K562 (cell line): ENCODE results near the gene NELL1. TPM values are rescaled to one million over a fixed set of nuclear protein-coding genes. Genes with fewer than 3 reads are reported as not detected.
A peak's percentile ranks its signal among the peaks of the same experiment; 100 is the strongest.

Experiments used
- ATAC-seq: fragments of 200-7000 bp; cut with Tn5 transposase; 3 replicates; pipeline ENCODE4 v1.9.1; 2020; ENCODE audit warnings: moderate library complexity
- BruUV-seq: library from RNA; stranded (reverse); fragments of 400-500 nt; replicated peaks from 2 replicates; lab custom pipeline; 2021; lab: Mats Ljungman, UMichigan
- CTCF ChIA-PET: fragments of 300-600 bp; formaldehyde crosslinking; extraction: SDS; loops from one replicate; lab custom pipeline; 2021; ENCODE audit warnings: low intra/inter-chr PET ratio; lab: Yijun Ruan, JAX
- POLR2A ChIA-PET: fragments of 300-600, 350-650 bp; sonication (Branson Sonifier 250); formaldehyde crosslinking; extraction: SDS; loops from one replicate; lab custom pipeline; 2021; ENCODE audit warnings: antibody characterized with exemption, inconsistent platforms; lab: Yijun Ruan, JAX
- DNase-seq, 4 experiments: peaks; one replicate each; pipeline versions ENCODE4 v3.0.0 to v3.0.0-alpha.2; 2011 to 2018; ENCODE audit warnings: low spot score in 3 of 4, mixed read lengths in 3 of 4; ENCODE audit errors: extremely low read depth in 1 of 4
- FAIRE-seq: peaks from 2 replicates; lab custom pipeline; 2011; peaks lifted over from hg19 to GRCh38; lab: Jason Lieb, UNC
- H2AFZ ChIP-seq: 2 replicates; pipeline ENCODE4 v1.6.0; 2011; ENCODE audit warnings: low read depth, low read length, control low read depth, inconsistent platforms
- H3K27ac ChIP-seq: fragments of 200-600 bp; 3 replicates; pipeline ENCODE4 v1.8.0; 2011; ENCODE audit warnings: low read depth, mild to moderate bottlenecking, control low read depth, inconsistent platforms, low read length, moderate library complexity, mixed read lengths; ENCODE audit errors: extremely low read depth
- H3K27me3 ChIP-seq, 2 experiments: fragments of 300-600 bp in 1 of 2; 2 replicates in 1 of 2; 3 replicates in 1 of 2; pipeline versions ENCODE4 v1.6.0 to v1.8.0; 2011; ENCODE audit warnings: inconsistent platforms in 2 of 2, low read length in 2 of 2, mild to moderate bottlenecking in 1 of 2, mixed read lengths in 1 of 2, moderate library complexity in 1 of 2; ENCODE audit not compliant: control insufficient read depth in 2 of 2, insufficient read depth in 2 of 2
- H3K36me3 ChIP-seq: fragments of 300-600 bp; 3 replicates; pipeline ENCODE4 v1.8.0; 2011; ENCODE audit warnings: mild to moderate bottlenecking, low read length, inconsistent platforms; ENCODE audit not compliant: control insufficient read depth, insufficient read depth
- H3K4me1 ChIP-seq, 2 experiments: fragments of 200-600 bp in 1 of 2; replicated peaks in 1 of 2; 2 replicates in 1 of 2; 3 replicates in 1 of 2; pipeline versions ENCODE4 v1.5.1 to v1.8.0; 2011; ENCODE audit warnings: inconsistent platforms in 2 of 2, low read length in 2 of 2, mild to moderate bottlenecking in 1 of 2, mixed read lengths in 1 of 2, moderate library complexity in 1 of 2; ENCODE audit not compliant: control insufficient read depth in 2 of 2, insufficient read depth in 2 of 2
- H3K4me2 ChIP-seq: 2 replicates; pipeline ENCODE4 v1.6.1; 2011; ENCODE audit warnings: low read length, control low read depth, inconsistent platforms, mixed read lengths; ENCODE audit not compliant: insufficient read depth
- H3K4me3 ChIP-seq: fragments of 200-600 bp; sonication (generic), shearing (Covaris generic); 2 replicates; pipeline ENCODE4 v1.5.1; 2016; ENCODE audit warnings: control low read depth, inconsistent platforms
- H3K79me2 ChIP-seq: fragments of 200-600 bp; 3 replicates; pipeline ENCODE4 v1.8.0; 2011; ENCODE audit warnings: low read length, inconsistent platforms; ENCODE audit not compliant: control insufficient read depth, insufficient read depth
- H3K9ac ChIP-seq, 2 experiments: 2 replicates each; pipeline versions ENCODE4 v1.6.0 to v1.6.1; 2011; ENCODE audit warnings: low read depth in 2 of 2, low read length in 2 of 2, control low read depth in 1 of 2, inconsistent platforms in 1 of 2, mild to moderate bottlenecking in 1 of 2, mixed read lengths in 1 of 2; ENCODE audit not compliant: insufficient read depth in 1 of 2
- H3K9me1 ChIP-seq: one replicate; pipeline ENCODE4 v1.6.0; 2011; ENCODE audit warnings: inconsistent platforms, mild to moderate bottlenecking, low read length, moderate library complexity; ENCODE audit not compliant: control insufficient read depth, insufficient read depth
- H3K9me3 ChIP-seq: replicated peaks from 2 replicates; pipeline ENCODE4 v1.5.1; 2011; ENCODE audit warnings: low read depth, low read length, inconsistent platforms; ENCODE audit not compliant: control insufficient read depth, insufficient read depth
- H4K20me1 ChIP-seq: replicated peaks from 2 replicates; pipeline ENCODE4 v1.6.1; 2011; ENCODE audit warnings: low read length, inconsistent platforms, mixed read lengths; ENCODE audit not compliant: control insufficient read depth, insufficient read depth
- C11orf30 ChIP-seq: fragments of 450-650 bp; IDR thresholded peaks from 2 replicates; pipeline ENCODE4 v1.6.1; 2016; ENCODE audit warnings: low read depth, mild to moderate bottlenecking
- ETV5 ChIP-seq: sonication (generic); formaldehyde crosslinking; IDR thresholded peaks from 2 replicates; pipeline ENCODE4 v1.4.0; 2020; ENCODE audit warnings: low read depth, mild to moderate bottlenecking, missing genetic modification reagents
- MAFF ChIP-seq: IDR thresholded peaks from 2 replicates; pipeline ENCODE4 v1.6.1; 2012; ENCODE audit warnings: low read length, improper control_type of control experiment
- MAFG ChIP-seq: fragments of 450-650 bp; conservative IDR thresholded peaks from 2 replicates; pipeline ENCODE4 v1.6.1; 2016; ENCODE audit warnings: missing genetic modification characterization, missing compliant biosample characterization
- MAFK ChIP-seq: IDR thresholded peaks from 2 replicates; pipeline ENCODE4 v1.6.1; 2011; ENCODE audit warnings: low read length, improper control_type of control experiment
- POLR2AphosphoS5 ChIP-seq: IDR thresholded peaks from 2 replicates; pipeline ENCODE4 v1.6.1; 2011; ENCODE audit warnings: mild to moderate bottlenecking, low read depth, low read length, moderate library complexity; ENCODE audit not compliant: control insufficient read depth, insufficient read depth
- ZNF316 ChIP-seq: fragments of 450-650 bp; IDR thresholded peaks from 2 replicates; pipeline ENCODE4 v1.6.1; 2016
- ZNF324 ChIP-seq: fragments of 250-450 bp; sonication (Bioruptor Pico); IDR thresholded peaks from 2 replicates; pipeline ENCODE4 v1.4.0; 2020; ENCODE audit warnings: mild to moderate bottlenecking
- WGBS: fragments of 100-300 bp; shearing (Covaris generic); methylation state at CpG from one replicate; pipeline ENCODE4 v1.1.6; 2016; ENCODE audit warnings: low coverage, mixed read lengths; ENCODE audit not compliant: insufficient coverage; ENCODE audit errors: missing lambda C conversion rate; 5-methylcytosine and 5-hydroxymethylcytosine counted together
- in situ Hi-C: fragments of 300-500 bp; cut with MboI; formaldehyde crosslinking; loops from 4 replicates; pipeline ENCODE4 v1.15.0; 2018; ENCODE audit warnings: inconsistent platforms, mixed read lengths
- intact Hi-C: fragments of 100-400 bp; cut with micrococcal nuclease; formaldehyde crosslinking; loops from 2 replicates; pipeline ENCODE4 v1.14.2; 2022
- polyA plus RNA-seq, 8 experiments: library from polyadenylated mRNA; depleted of rRNA in 4 of 8; stranded (reverse) in 5 of 8; unstranded in 3 of 8; fragments of >200 nt; fragmentation: Nextera tagmentation in 2 of 8; fragmentation: Illumina TruSeq in 1 of 8; extraction: Ambion mirVana in 2 of 8; extraction: Trizol in 1 of 8; gene quantifications; 2 replicates each; pipeline versions ENCODE4 v1.2.1 to v1.2.3, GENCODE V29; 2011 to 2014; ENCODE audit warnings: inconsistent platforms in 1 of 8, missing spikeins in 1 of 8
- total RNA-seq, 7 experiments: library from RNA; depleted of rRNA in 6 of 7; stranded (reverse); fragments of >200 nt in 6 of 7; fragmentation: Illumina TruSeq in 2 of 7; extraction: Trizol in 2 of 7; gene quantifications; 2 replicates each; pipeline versions ENCODE4 v1.2.1 to v1.2.3, GENCODE V29; 2011 to 2021; ENCODE audit warnings: low replicate concordance in 1 of 7
- TF ChIP-seq, protein P1 (sequence below), 2 experiments: fragments of 450-650 bp in 1 of 2; sonication (generic) in 1 of 2; formaldehyde crosslinking; conservative IDR thresholded peaks; 2 replicates each; pipeline versions ENCODE4 v1.4.0 to v1.8.1; 2020 to 2022; ENCODE audit warnings: mild to moderate bottlenecking in 1 of 2, missing genetic modification reagents in 1 of 2
- TF ChIP-seq, protein P2 (sequence below), 2 experiments: fragments of 450-650 bp in 1 of 2; sonication (generic) in 1 of 2; formaldehyde crosslinking in 1 of 2; IDR thresholded peaks in 1 of 2; conservative IDR thresholded peaks in 1 of 2; 2 replicates each; pipeline versions ENCODE4 v1.6.1 to v1.8.1; 2016 to 2023; ENCODE audit warnings: mild to moderate bottlenecking in 2 of 2, moderate library complexity in 2 of 2, inconsistent platforms in 1 of 2, missing genetic modification reagents in 1 of 2

The NELL1 gene
- total and polyA plus RNA-seq, 9 of the 15 experiments (the other 6 are each of a cell fraction or from before 2014, with no cell fraction given) = not detected

- WGBS = 0% methylated on average over 1 of the region's 1 CpG
- intact Hi-C loops (no loop called here), in situ Hi-C loops (no loop called here)
- H4K20me1 ChIP-seq = no peaks in the 10 kb centered on the region
- CTCF ChIA-PET = no interaction called here
- no peak overlapping the region for H3K9ac ChIP-seq
- ATAC-seq (no peak), FAIRE-seq (no peak), DNase-seq (no peak)
- H3K27ac ChIP-seq = no peak overlapping the region
- no peaks in the 10 kb centered on the region for H3K79me2 ChIP-seq
- H3K4me1 ChIP-seq = no peaks in the 10 kb centered on the region
- no peak overlapping the region for H3K4me2 ChIP-seq
- no peaks in the 10 kb centered on the region for H3K9me3 ChIP-seq
- H3K36me3 ChIP-seq = no peaks in the 10 kb centered on the region
- POLR2A ChIA-PET = no interaction called here
- no TSS peak for BruUV-seq
- H3K27me3 ChIP-seq = no peaks in the 10 kb centered on the region
- TF ChIP-seq, protein P1, sequence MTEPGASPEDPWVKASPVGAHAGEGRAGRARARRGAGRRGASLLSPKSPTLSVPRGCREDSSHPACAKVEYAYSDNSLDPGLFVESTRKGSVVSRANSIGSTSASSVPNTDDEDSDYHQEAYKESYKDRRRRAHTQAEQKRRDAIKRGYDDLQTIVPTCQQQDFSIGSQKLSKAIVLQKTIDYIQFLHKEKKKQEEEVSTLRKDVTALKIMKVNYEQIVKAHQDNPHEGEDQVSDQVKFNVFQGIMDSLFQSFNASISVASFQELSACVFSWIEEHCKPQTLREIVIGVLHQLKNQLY (CRISPR knock-in tag; conservative IDR thresholded peaks at IDR 0.05) = no peak
- peak; percentile 80 for TF ChIP-seq MAFK
- TF ChIP-seq, protein P2, sequence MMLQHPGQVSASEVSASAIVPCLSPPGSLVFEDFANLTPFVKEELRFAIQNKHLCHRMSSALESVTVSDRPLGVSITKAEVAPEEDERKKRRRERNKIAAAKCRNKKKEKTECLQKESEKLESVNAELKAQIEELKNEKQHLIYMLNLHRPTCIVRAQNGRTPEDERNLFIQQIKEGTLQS (IDR thresholded peaks at IDR 0.05) = no peak
- TF ChIP-seq, protein P2 (CRISPR knock-in tag; conservative IDR thresholded peaks at IDR 0.05) = no peak
- no peak for TF ChIP-seq ETV5 (CRISPR knock-in tag)
- peak; percentile 37; the same call in 1 of the 2 replicates for TF ChIP-seq C11orf30
- no peak for TF ChIP-seq POLR2AphosphoS5
- peak; percentile 82 for TF ChIP-seq MAFF
- peak; percentile 64 for TF ChIP-seq ZNF316
- TF ChIP-seq ZNF324 = no peak
- TF ChIP-seq MAFG (tag) = peak; percentile 36; the same call in 1 of the 2 replicates
- H2AFZ ChIP-seq = no peak overlapping the region
- no peaks in the 10 kb centered on the region for H3K9me1 ChIP-seq
- no peak overlapping the region for H3K4me3 ChIP-seq
Observed at GRCh38 chr11:21546703-21547102, 877.3 kb downstream of the NELL1 start.
